ENCODE results near the gene RBM15. TPM values are rescaled to one million over a fixed set of nuclear protein-coding genes. Genes with fewer than 3 reads are reported as not detected.

The RBM15 gene
- total RNA-seq, 2 donors from 2014 or later: 21.4 to 25.9 TPM

GRCh38 chr1:110384581-110385321 lies 45.6 kb downstream of the RBM15 start:
- intact Hi-C loops (cut with DNase I): no loop called here
- no peak for ATAC-seq
- 89 to 90% methylated on average over 19 of the region's 19 CpGs for WGBS, 2 donors
- H3K27me3 ChIP-seq: no peaks in the 10 kb centered on the region
- H3K4me1 ChIP-seq: no peaks in the 10 kb centered on the region
- TF ChIP-seq POLR2A (IDR thresholded peaks at IDR 0.05) (no peak), CTCF (IDR thresholded peaks at IDR 0.05) (no peak)
- no peak overlapping the region for H3K4me3 ChIP-seq
- DNase-seq: no peak
- H3K9me3 ChIP-seq: no peaks in the 10 kb centered on the region
- no peak overlapping the region for H3K27ac ChIP-seq
- peaks cover 0 to 2% of the 10 kb centered on the region in 2 donors for H3K36me3 ChIP-seq (replicated peaks in 1 of 2; ENCODE audit: insufficient read depth in 1 of 2, low read depth in 2 of 2)

GRCh38 chr1:110385369-110385768 lies 46.2 kb downstream of the RBM15 start:
- TF ChIP-seq CTCF (IDR thresholded peaks at IDR 0.05) (no peak), POLR2A (IDR thresholded peaks at IDR 0.05) (no peak)
- intact Hi-C loops (cut with DNase I): no loop called here
- ATAC-seq (no peak), DNase-seq (no peak)
- 88 to 100% methylated on average over 1 of the region's 1 CpG for WGBS, 2 donors
- Histone ChIP-seq H3K36me3 (replicated peaks in 1 of 2; ENCODE audit: insufficient read depth in 1 of 2, low read depth in 2 of 2) (peaks cover 0 to 2% of the 10 kb centered on the region in 2 donors), H3K27me3 (no peaks in the 10 kb centered on the region), H3K4me3 (no peak overlapping the region), H3K4me1 (no peaks in the 10 kb centered on the region), H3K27ac (no peak overlapping the region), H3K9me3 (no peaks in the 10 kb centered on the region)

GRCh38 chr1:110387048-110387754 lies 48.0 kb downstream of the RBM15 start:
- Histone ChIP-seq H3K9me3 (no peaks in the 10 kb centered on the region), H3K4me3 (no peak overlapping the region), H3K27me3 (no peaks in the 10 kb centered on the region), H3K4me1 (no peaks in the 10 kb centered on the region), H3K27ac (no peak overlapping the region), H3K36me3 (replicated peaks in 1 of 2; ENCODE audit: insufficient read depth in 1 of 2, low read depth in 2 of 2) (no peaks in the 10 kb centered on the region)
- TF ChIP-seq CTCF (IDR thresholded peaks at IDR 0.05) (no peak), POLR2A (IDR thresholded peaks at IDR 0.05) (no peak)
- 100% methylated on average over 1 of the region's 1 CpG for WGBS, 2 donors
- intact Hi-C loops (cut with DNase I): no loop called here
- no peak for DNase-seq
- ATAC-seq: no peak

- peak in 1 of 4 donors; percentile 16 for DNase-seq
- Histone ChIP-seq H3K9me3 (no peaks in the 10 kb centered on the region), H3K4me1 (no peaks in the 10 kb centered on the region), H3K36me3 (replicated peaks in 1 of 2; ENCODE audit: insufficient read depth in 1 of 2, low read depth in 2 of 2) (no peaks in the 10 kb centered on the region), H3K4me3 (no peak overlapping the region), H3K27ac (no peak overlapping the region), H3K27me3 (no peaks in the 10 kb centered on the region)
- ATAC-seq: no peak
- intact Hi-C loops (cut with DNase I): no loop called here
- TF ChIP-seq CTCF (IDR thresholded peaks at IDR 0.05) (no peak), POLR2A (IDR thresholded peaks at IDR 0.05) (no peak)
- WGBS, 2 donors: 80% methylated on average over 6 of the region's 6 CpGs
Observed at GRCh38 chr1:110390096-110390495, 50.9 kb downstream of the RBM15 start.
